HUES48 (cell line): Measurements from ENCODE around the gene CCNDBP1.
"Not testable (repeated sequence)": the region's sequence is repeated elsewhere in the genome, so short reads cannot be mapped to it uniquely, and the experiment has no call there.

Source experiments
- H3K27ac ChIP-seq: one replicate; pipeline ENCODE4 v1.7.0; 2013; ENCODE audit warnings: low read depth, low read length, inconsistent platforms
- H3K27me3 ChIP-seq: 2 replicates; pipeline ENCODE4 v1.6.1; 2013; ENCODE audit warnings: mild to moderate bottlenecking, low read length; ENCODE audit not compliant: control insufficient read depth, insufficient read depth
- H3K36me3 ChIP-seq: 2 replicates; pipeline ENCODE4 v1.6.1; 2013; ENCODE audit warnings: low read length; ENCODE audit not compliant: control insufficient read depth, insufficient read depth
- H3K4me1 ChIP-seq: 2 replicates; pipeline ENCODE4 v1.6.1; 2013; ENCODE audit warnings: mild to moderate bottlenecking, low read length; ENCODE audit not compliant: control insufficient read depth, insufficient read depth
- H3K4me3 ChIP-seq: 2 replicates; pipeline ENCODE4 v1.5.1; 2013; ENCODE audit warnings: mild to moderate bottlenecking, low read depth, low read length
- H3K9ac ChIP-seq: 2 replicates; pipeline ENCODE4 v1.6.1; 2013; ENCODE audit warnings: mild to moderate bottlenecking, low read depth, low read length, moderate library complexity
- H3K9me3 ChIP-seq: 2 replicates; pipeline ENCODE4 v1.6.1; 2013; ENCODE audit warnings: low read length; ENCODE audit not compliant: control insufficient read depth, insufficient read depth

Gene CCNDBP1

GRCh38 chr15:43215961-43216360, 30.8 kb downstream of the CCNDBP1 start:
- no peak overlapping the region for H3K4me3 ChIP-seq
- no peaks in the 10 kb centered on the region for H3K27me3 ChIP-seq
- H3K9me3 ChIP-seq, result no peaks in the 10 kb centered on the region
- H3K27ac ChIP-seq, result no peak overlapping the region
- no peaks in the 10 kb centered on the region; the same call in 1 of the 2 replicates for H3K4me1 ChIP-seq
- no peak overlapping the region for H3K9ac ChIP-seq
- H3K36me3 ChIP-seq, result no peaks in the 10 kb centered on the region

GRCh38 chr15:43218908-43219706, 33.9 kb downstream of the CCNDBP1 start:
- Histone ChIP-seq H3K36me3 (no peaks in the 10 kb centered on the region), H3K4me3 (no peak overlapping the region), H3K4me1 (no peaks in the 10 kb centered on the region; the same call in 1 of the 2 replicates), H3K27me3 (no peaks in the 10 kb centered on the region), H3K27ac (no peak overlapping the region), H3K9me3 (no peaks in the 10 kb centered on the region), H3K9ac (no peak overlapping the region)

GRCh38 chr15:43219929-43220928, 35.0 kb downstream of the CCNDBP1 start:
- H3K9me3 ChIP-seq, result no peaks in the 10 kb centered on the region
- H3K4me1 ChIP-seq, result no peaks in the 10 kb centered on the region
- no peaks in the 10 kb centered on the region for H3K27me3 ChIP-seq
- no peak overlapping the region for H3K9ac ChIP-seq
- no peak overlapping the region for H3K4me3 ChIP-seq
- H3K36me3 ChIP-seq, result no peaks in the 10 kb centered on the region
- H3K27ac ChIP-seq, result no peak overlapping the region

- H3K4me3 ChIP-seq, result no peak within 1 kb of the TSS
- no peaks in the 10 kb centered on the region for H3K36me3 ChIP-seq
- H3K27ac ChIP-seq, result no peak within 1 kb of the TSS
- no peaks in the 10 kb centered on the region for H3K4me1 ChIP-seq
- no peaks in the 10 kb centered on the region for H3K9me3 ChIP-seq
- no peaks in the 10 kb centered on the region for H3K27me3 ChIP-seq
- no peak within 1 kb of the TSS for H3K9ac ChIP-seq
Observed at GRCh38 chr15:43220991-43221403, 35.8 kb downstream of the CCNDBP1 start, which contains the start of gene EPB42. Gene EPB42, minus strand, starts transcription at chr15:43221018. Its CDS starts 193 bp downstream, at chr15:43220825.

- no peak overlapping the region for H3K27ac ChIP-seq
- H3K9me3 ChIP-seq, result no peaks in the 10 kb centered on the region
- no peaks in the 10 kb centered on the region for H3K36me3 ChIP-seq
- H3K27me3 ChIP-seq, result no peaks in the 10 kb centered on the region
- H3K9ac ChIP-seq, result no peak overlapping the region
- no peak overlapping the region for H3K4me3 ChIP-seq
- H3K4me1 ChIP-seq, result no peaks in the 10 kb centered on the region
Observed at GRCh38 chr15:43221422-43221821, 36.2 kb downstream of the CCNDBP1 start.

- Histone ChIP-seq H3K27ac (no peak overlapping the region), H3K36me3 (no peaks in the 10 kb centered on the region), H3K4me3 (no peak overlapping the region), H3K27me3 (no peaks in the 10 kb centered on the region), H3K9ac (no peak overlapping the region), H3K4me1 (no peaks in the 10 kb centered on the region), H3K9me3 (no peaks in the 10 kb centered on the region)
Observed at GRCh38 chr15:43225201-43225949, 40.2 kb downstream of the CCNDBP1 start.

- H3K4me1 ChIP-seq, H3K27ac ChIP-seq, H3K9me3 ChIP-seq, H3K36me3 ChIP-seq, H3K27me3 ChIP-seq, H3K9ac ChIP-seq, H3K4me3 ChIP-seq: not testable (repeated sequence)
Observed at GRCh38 chr15:43225950-43226255, 40.7 kb downstream of the CCNDBP1 start.

- Histone ChIP-seq H3K36me3 (no peaks in the 10 kb centered on the region), H3K27ac (no peak overlapping the region), H3K9me3 (no peaks in the 10 kb centered on the region)
Observed at GRCh38 chr15:43226436-43227305, 41.5 kb downstream of the CCNDBP1 start.

GRCh38 chr15:43229977-43230376, 44.8 kb downstream of the CCNDBP1 start:
- Histone ChIP-seq H3K27me3 (no peaks in the 10 kb centered on the region), H3K9me3 (no peaks in the 10 kb centered on the region), H3K9ac (no peak overlapping the region), H3K36me3 (no peaks in the 10 kb centered on the region), H3K4me3 (no peak overlapping the region), H3K27ac (no peak overlapping the region), H3K4me1 (no peaks in the 10 kb centered on the region)

More at GRCh38 chr15:43226436-43227305, 41.5 kb downstream of the CCNDBP1 start:
- Histone ChIP-seq H3K4me1 (no peaks in the 10 kb centered on the region), H3K27me3 (no peaks in the 10 kb centered on the region), H3K9ac (no peak overlapping the region), H3K4me3 (no peak overlapping the region)

GRCh38 chr15:43230640-43231115, 45.5 kb downstream of the CCNDBP1 start:
- H3K4me3 ChIP-seq, result no peak overlapping the region
- H3K9ac ChIP-seq, result no peak overlapping the region
- no peak overlapping the region for H3K27ac ChIP-seq
- H3K36me3 ChIP-seq, result no peaks in the 10 kb centered on the region
- no peaks in the 10 kb centered on the region for H3K9me3 ChIP-seq
- no peaks in the 10 kb centered on the region for H3K4me1 ChIP-seq
- H3K27me3 ChIP-seq, result no peaks in the 10 kb centered on the region
